HCT116 (cell line): ENCODE data around the gene STK38L. TPM values are rescaled to one million over a fixed set of nuclear protein-coding genes. Genes with fewer than 3 reads are reported as not detected.

Experiments
- ATAC-seq: fragments of 200-7000 bp; cut with Tn5 transposase; 2 replicates; pipeline ENCODE4 v1.9.1; 2020; ENCODE audit warnings: mild to moderate bottlenecking, moderate library complexity
- BruUV-seq: library from RNA; stranded (reverse); fragments of 400-500 nt; replicated peaks from 2 replicates; lab custom pipeline; 2021; lab: Mats Ljungman, UMichigan
- CTCF ChIA-PET: fragments of 300-600 bp; sonication (Branson Sonifier 250); formaldehyde crosslinking; loops from one replicate; lab custom pipeline; 2021; ENCODE audit warnings: antibody characterized with exemption; lab: Charles Lee
- POLR2A ChIA-PET: fragments of 300-600, 350-600 bp; sonication (Branson Sonifier 250); formaldehyde crosslinking; loops from one replicate; lab custom pipeline; 2021; ENCODE audit warnings: antibody characterized with exemption; lab: Charles Lee
- RAD21 ChIA-PET, 2 experiments: fragments of 300-600 bp; sonication (Branson Sonifier 250); formaldehyde crosslinking; loops; one replicate each; lab custom pipeline; 2023; ENCODE audit warnings: low total read pairs in 2 of 2; ENCODE audit not compliant: uncharacterized antibody in 2 of 2, unreplicated experiment in 2 of 2, low non-redundant PET in 1 of 2; lab: Charles Lee
- DNase-seq: peaks from one replicate; pipeline ENCODE4 v3.0.0-alpha.2; 2010; ENCODE audit warnings: low read depth, low spot score
- H2AFZ ChIP-seq: fragments of 200-600 bp; shearing (Covaris generic), sonication (generic); 2 replicates; pipeline ENCODE4 v1.6.1; 2017; ENCODE audit warnings: low read depth, mixed run types, mixed read lengths, antibody characterized with exemption, low read length; ENCODE audit not compliant: poor library complexity, severe bottlenecking
- H3K27ac ChIP-seq: 2 replicates; pipeline ENCODE4 v1.5.1; 2012; ENCODE audit warnings: low read depth, low read length
- H3K27me3 ChIP-seq: fragments of 200-600 bp; sonication (generic); 2 replicates; pipeline ENCODE4 v1.6.1; 2016; ENCODE audit warnings: mixed run types, low read length, mixed read lengths; ENCODE audit not compliant: insufficient read depth
- H3K36me3 ChIP-seq, 2 experiments: fragments of 200-500 bp in 1 of 2; fragments of 200-600 bp in 1 of 2; sonication (Bioruptor generic) in 1 of 2; sonication (generic) in 1 of 2; 2 replicates each; pipeline versions ENCODE4 v1.5.1 to v1.6.1; 2014 to 2016; ENCODE audit warnings: low read length in 2 of 2, inconsistent platforms in 1 of 2, mixed read lengths in 1 of 2, mixed run types in 1 of 2; ENCODE audit not compliant: insufficient read depth in 2 of 2, control insufficient read depth in 1 of 2
- H3K4me1 ChIP-seq, 2 experiments: fragments of 200-600 bp in 1 of 2; sonication (generic) in 1 of 2; 2 replicates each; pipeline versions ENCODE4 v1.5.1 to v1.6.1; 2012 to 2017; ENCODE audit warnings: low read length in 2 of 2, inconsistent platforms in 1 of 2, mild to moderate bottlenecking in 1 of 2, mixed read lengths in 1 of 2, mixed run types in 1 of 2, moderate library complexity in 1 of 2; ENCODE audit not compliant: insufficient read depth in 2 of 2, control insufficient read depth in 1 of 2
- H3K4me2 ChIP-seq: fragments of 200-600 bp; sonication (generic); 2 replicates; pipeline ENCODE4 v1.6.1; 2017; ENCODE audit warnings: mixed run types, low read length, mixed read lengths
- H3K4me3 ChIP-seq, 2 experiments: fragments of 200-600 bp in 1 of 2; sonication (generic) in 1 of 2; replicated peaks in 1 of 2; 2 replicates each; pipeline ENCODE4 v1.5.1; 2011 to 2016; ENCODE audit warnings: low read length in 2 of 2, control low read depth in 1 of 2, low read depth in 1 of 2, mild to moderate bottlenecking in 1 of 2, mixed read lengths in 1 of 2, mixed run types in 1 of 2
- H3K79me2 ChIP-seq: fragments of 200-600 bp; sonication (generic); 2 replicates; pipeline ENCODE4 v1.6.1; 2017; ENCODE audit warnings: mild to moderate bottlenecking, mixed run types, low read length, moderate library complexity, mixed read lengths; ENCODE audit not compliant: insufficient read depth
- H3K9ac ChIP-seq: fragments of 200-600 bp; sonication (generic); 2 replicates; pipeline ENCODE4 v1.6.1; 2016; ENCODE audit warnings: low read length, mixed read lengths
- H3K9me2 ChIP-seq: fragments of 200-600 bp; sonication (generic), shearing (Covaris generic); 2 replicates; pipeline ENCODE4 v1.6.1; 2017; ENCODE audit warnings: mixed run types, mild to moderate bottlenecking, moderate library complexity; ENCODE audit not compliant: insufficient read depth
- H3K9me3 ChIP-seq, 2 experiments: fragments of 200-500 bp in 1 of 2; fragments of 200-600 bp in 1 of 2; sonication (Bioruptor generic) in 1 of 2; sonication (generic) in 1 of 2; 2 replicates each; pipeline ENCODE4 v1.6.1; 2014 to 2017; ENCODE audit warnings: low read length in 2 of 2, mixed read lengths in 2 of 2, inconsistent platforms in 1 of 2, low read depth in 1 of 2, mild to moderate bottlenecking in 1 of 2, mixed run types in 1 of 2, moderate library complexity in 1 of 2; ENCODE audit not compliant: control insufficient read depth in 1 of 2, insufficient read depth in 1 of 2
- H4K20me1 ChIP-seq: fragments of 200-600 bp; sonication (generic), shearing (Covaris generic); 2 replicates; pipeline ENCODE4 v1.6.1; 2017; ENCODE audit warnings: mixed run types, mild to moderate bottlenecking, moderate library complexity; ENCODE audit not compliant: insufficient read depth
- CBX3 ChIP-seq: IDR thresholded peaks from 2 replicates; pipeline ENCODE4 v1.6.1; 2012; ENCODE audit warnings: low read depth
- CEBPB ChIP-seq: IDR thresholded peaks from 2 replicates; pipeline ENCODE4 v1.6.1; 2012; ENCODE audit warnings: low read depth
- EGR1 ChIP-seq: IDR thresholded peaks from 2 replicates; pipeline ENCODE4 v1.6.1; 2012; ENCODE audit warnings: low read depth
- EZH2 ChIP-seq: fragments of 200-600 bp; sonication (generic); IDR thresholded peaks from 2 replicates; pipeline ENCODE4 v1.6.1; 2017; ENCODE audit warnings: antibody characterized with exemption, mixed run types
- EZH2phosphoT487 ChIP-seq: fragments of 200-600 bp; IDR thresholded peaks from 2 replicates; pipeline ENCODE4 v1.6.1; 2018; ENCODE audit warnings: antibody characterized with exemption, borderline replicate concordance
- FOSL1 ChIP-seq: IDR thresholded peaks from 2 replicates; pipeline ENCODE4 v1.6.1; 2012; ENCODE audit warnings: low read depth
- JUND ChIP-seq: IDR thresholded peaks from 2 replicates; pipeline ENCODE4 v1.6.1; 2012
- POLR2A ChIP-seq: IDR thresholded peaks from 2 replicates; pipeline ENCODE4 v1.7.0; 2011; ENCODE audit warnings: borderline replicate concordance; ENCODE audit not compliant: insufficient read depth, insufficient read length; ENCODE audit errors: extremely low read depth
- POLR2AphosphoS5 ChIP-seq: IDR thresholded peaks from 2 replicates; pipeline ENCODE4 v1.6.1; 2011; ENCODE audit warnings: mild to moderate bottlenecking, low read depth, low read length, moderate library complexity
- SIN3A ChIP-seq: IDR thresholded peaks from 2 replicates; pipeline ENCODE4 v1.6.1; 2012; ENCODE audit warnings: low read depth
- SP1 ChIP-seq: IDR thresholded peaks from 2 replicates; pipeline ENCODE4 v1.6.1; 2012; ENCODE audit warnings: low read depth
- SRF ChIP-seq: IDR thresholded peaks from 2 replicates; pipeline ENCODE4 v1.6.1; 2012; ENCODE audit warnings: low read depth
- YY1 ChIP-seq: IDR thresholded peaks from 2 replicates; pipeline ENCODE4 v1.6.1; 2011; ENCODE audit warnings: low read length, low read depth, moderate library complexity, mild to moderate bottlenecking; ENCODE audit not compliant: insufficient replicate concordance; ENCODE audit errors: extremely low read depth
- ZNF274 ChIP-seq: fragments of 200-500 bp; sonication (Bioruptor generic); IDR thresholded peaks from 2 replicates; pipeline ENCODE4 v1.6.1; 2014; ENCODE audit warnings: mild to moderate bottlenecking, low read depth, low read length, inconsistent platforms
- intact Hi-C: fragments of 100-400 bp; cut with micrococcal nuclease; formaldehyde crosslinking; loops from 2 replicates; pipeline ENCODE4 v1.10.0; 2022
- total RNA-seq: library from RNA; stranded (reverse); gene quantifications from one replicate; pipeline ENCODE4 v1.2.1, GENCODE V29; 2021; ENCODE audit not compliant: unreplicated experiment
- TF ChIP-seq, protein P1 (sequence below): IDR thresholded peaks from 2 replicates; pipeline ENCODE4 v1.6.1; 2012; ENCODE audit warnings: low read depth
- TF ChIP-seq, protein P2 (sequence below): IDR thresholded peaks from 2 replicates; pipeline ENCODE4 v1.6.1; 2012
- TF ChIP-seq, protein P3 (sequence below): IDR thresholded peaks from 2 replicates; pipeline ENCODE4 v1.6.1; 2011; ENCODE audit warnings: mild to moderate bottlenecking, low read length, moderate library complexity; ENCODE audit not compliant: insufficient replicate concordance; ENCODE audit errors: extremely low read depth
- TF ChIP-seq, protein P4 (sequence below), 3 experiments: fragments of 200-600 bp in 1 of 3; sonication (generic) in 1 of 3; IDR thresholded peaks in 2 of 3; conservative IDR thresholded peaks in 1 of 3; 2 replicates each; pipeline ENCODE4 v1.5.1; 2012 to 2017; ENCODE audit warnings: low read depth in 2 of 3, low read length in 2 of 3, antibody characterized with exemption in 1 of 3, borderline replicate concordance in 1 of 3, control low read depth in 1 of 3, mild to moderate bottlenecking in 1 of 3, mixed read lengths in 1 of 3, mixed run types in 1 of 3, moderate library complexity in 1 of 3; ENCODE audit not compliant: insufficient read depth in 1 of 3
- TF ChIP-seq, protein P5 (sequence below): IDR thresholded peaks from 2 replicates; pipeline ENCODE4 v1.6.1; 2012

STK38L gene
- total RNA-seq, 1 experiment from 2014 or later: 23.9 TPM

DNA sequence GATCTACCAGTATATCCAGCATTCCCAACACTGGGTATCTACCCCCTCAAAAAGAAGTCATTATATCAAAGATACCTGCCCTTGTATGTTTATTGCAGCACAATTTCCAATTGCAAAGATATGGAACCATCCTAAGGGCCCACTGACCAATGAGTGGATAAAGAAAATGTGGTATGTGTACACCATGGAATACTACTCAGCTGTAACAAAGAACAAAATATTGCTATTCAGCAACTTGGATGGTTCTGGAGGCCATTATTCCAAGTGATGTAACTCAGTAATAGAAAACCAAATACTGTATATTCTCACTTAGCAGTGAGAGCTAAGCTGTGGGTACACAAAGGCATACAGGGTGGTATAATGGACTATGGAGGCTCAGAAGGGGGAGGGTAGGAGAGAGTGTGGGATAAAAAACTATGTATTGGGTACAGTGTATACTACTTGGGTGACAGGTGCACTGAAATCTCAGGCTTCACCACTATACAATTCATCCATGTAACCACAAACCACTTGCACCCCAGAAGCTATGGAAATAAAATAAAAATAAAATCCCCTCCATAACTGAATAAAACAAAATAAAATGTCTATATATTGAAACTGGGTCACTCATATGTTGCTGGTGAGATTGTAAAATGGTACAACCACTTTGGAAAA is 34.7 kb upstream of the STK38L start:
- Histone ChIP-seq H3K79me2 (no peaks in the 10 kb centered on the region), H3K27ac (no peak overlapping the region), H3K9me3 (no peaks in the 10 kb centered on the region), H3K9ac (no peak overlapping the region), H3K9me2 (no peaks in the 10 kb centered on the region), H2AFZ (no peak overlapping the region), H4K20me1 (no peaks in the 10 kb centered on the region), H3K36me3 (no peaks in the 10 kb centered on the region), H3K4me3 (no peak overlapping the region), H3K4me1 (no peaks in the 10 kb centered on the region), H3K4me2 (no peak overlapping the region), H3K27me3 (no peaks in the 10 kb centered on the region)
- TF ChIP-seq POLR2AphosphoS5: no peak
- TF ChIP-seq SRF: no peak
- TF ChIP-seq POLR2A: no peak
- no peak for TF ChIP-seq YY1
- TF ChIP-seq JUND: no peak
- TF ChIP-seq, protein P1, sequence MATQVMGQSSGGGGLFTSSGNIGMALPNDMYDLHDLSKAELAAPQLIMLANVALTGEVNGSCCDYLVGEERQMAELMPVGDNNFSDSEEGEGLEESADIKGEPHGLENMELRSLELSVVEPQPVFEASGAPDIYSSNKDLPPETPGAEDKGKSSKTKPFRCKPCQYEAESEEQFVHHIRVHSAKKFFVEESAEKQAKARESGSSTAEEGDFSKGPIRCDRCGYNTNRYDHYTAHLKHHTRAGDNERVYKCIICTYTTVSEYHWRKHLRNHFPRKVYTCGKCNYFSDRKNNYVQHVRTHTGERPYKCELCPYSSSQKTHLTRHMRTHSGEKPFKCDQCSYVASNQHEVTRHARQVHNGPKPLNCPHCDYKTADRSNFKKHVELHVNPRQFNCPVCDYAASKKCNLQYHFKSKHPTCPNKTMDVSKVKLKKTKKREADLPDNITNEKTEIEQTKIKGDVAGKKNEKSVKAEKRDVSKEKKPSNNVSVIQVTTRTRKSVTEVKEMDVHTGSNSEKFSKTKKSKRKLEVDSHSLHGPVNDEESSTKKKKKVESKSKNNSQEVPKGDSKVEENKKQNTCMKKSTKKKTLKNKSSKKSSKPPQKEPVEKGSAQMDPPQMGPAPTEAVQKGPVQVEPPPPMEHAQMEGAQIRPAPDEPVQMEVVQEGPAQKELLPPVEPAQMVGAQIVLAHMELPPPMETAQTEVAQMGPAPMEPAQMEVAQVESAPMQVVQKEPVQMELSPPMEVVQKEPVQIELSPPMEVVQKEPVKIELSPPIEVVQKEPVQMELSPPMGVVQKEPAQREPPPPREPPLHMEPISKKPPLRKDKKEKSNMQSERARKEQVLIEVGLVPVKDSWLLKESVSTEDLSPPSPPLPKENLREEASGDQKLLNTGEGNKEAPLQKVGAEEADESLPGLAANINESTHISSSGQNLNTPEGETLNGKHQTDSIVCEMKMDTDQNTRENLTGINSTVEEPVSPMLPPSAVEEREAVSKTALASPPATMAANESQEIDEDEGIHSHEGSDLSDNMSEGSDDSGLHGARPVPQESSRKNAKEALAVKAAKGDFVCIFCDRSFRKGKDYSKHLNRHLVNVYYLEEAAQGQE: no peak
- TF ChIP-seq, protein P2, sequence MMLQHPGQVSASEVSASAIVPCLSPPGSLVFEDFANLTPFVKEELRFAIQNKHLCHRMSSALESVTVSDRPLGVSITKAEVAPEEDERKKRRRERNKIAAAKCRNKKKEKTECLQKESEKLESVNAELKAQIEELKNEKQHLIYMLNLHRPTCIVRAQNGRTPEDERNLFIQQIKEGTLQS: no peak
- TF ChIP-seq SIN3A: no peak
- TF ChIP-seq EZH2phosphoT487: no peak
- TF ChIP-seq EZH2: no peak
- no peak for TF ChIP-seq EGR1
- TF ChIP-seq, protein P3, sequence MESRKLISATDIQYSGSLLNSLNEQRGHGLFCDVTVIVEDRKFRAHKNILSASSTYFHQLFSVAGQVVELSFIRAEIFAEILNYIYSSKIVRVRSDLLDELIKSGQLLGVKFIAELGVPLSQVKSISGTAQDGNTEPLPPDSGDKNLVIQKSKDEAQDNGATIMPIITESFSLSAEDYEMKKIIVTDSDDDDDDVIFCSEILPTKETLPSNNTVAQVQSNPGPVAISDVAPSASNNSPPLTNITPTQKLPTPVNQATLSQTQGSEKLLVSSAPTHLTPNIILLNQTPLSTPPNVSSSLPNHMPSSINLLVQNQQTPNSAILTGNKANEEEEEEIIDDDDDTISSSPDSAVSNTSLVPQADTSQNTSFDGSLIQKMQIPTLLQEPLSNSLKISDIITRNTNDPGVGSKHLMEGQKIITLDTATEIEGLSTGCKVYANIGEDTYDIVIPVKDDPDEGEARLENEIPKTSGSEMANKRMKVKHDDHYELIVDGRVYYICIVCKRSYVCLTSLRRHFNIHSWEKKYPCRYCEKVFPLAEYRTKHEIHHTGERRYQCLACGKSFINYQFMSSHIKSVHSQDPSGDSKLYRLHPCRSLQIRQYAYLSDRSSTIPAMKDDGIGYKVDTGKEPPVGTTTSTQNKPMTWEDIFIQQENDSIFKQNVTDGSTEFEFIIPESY: no peak
- TF ChIP-seq, protein P4, sequence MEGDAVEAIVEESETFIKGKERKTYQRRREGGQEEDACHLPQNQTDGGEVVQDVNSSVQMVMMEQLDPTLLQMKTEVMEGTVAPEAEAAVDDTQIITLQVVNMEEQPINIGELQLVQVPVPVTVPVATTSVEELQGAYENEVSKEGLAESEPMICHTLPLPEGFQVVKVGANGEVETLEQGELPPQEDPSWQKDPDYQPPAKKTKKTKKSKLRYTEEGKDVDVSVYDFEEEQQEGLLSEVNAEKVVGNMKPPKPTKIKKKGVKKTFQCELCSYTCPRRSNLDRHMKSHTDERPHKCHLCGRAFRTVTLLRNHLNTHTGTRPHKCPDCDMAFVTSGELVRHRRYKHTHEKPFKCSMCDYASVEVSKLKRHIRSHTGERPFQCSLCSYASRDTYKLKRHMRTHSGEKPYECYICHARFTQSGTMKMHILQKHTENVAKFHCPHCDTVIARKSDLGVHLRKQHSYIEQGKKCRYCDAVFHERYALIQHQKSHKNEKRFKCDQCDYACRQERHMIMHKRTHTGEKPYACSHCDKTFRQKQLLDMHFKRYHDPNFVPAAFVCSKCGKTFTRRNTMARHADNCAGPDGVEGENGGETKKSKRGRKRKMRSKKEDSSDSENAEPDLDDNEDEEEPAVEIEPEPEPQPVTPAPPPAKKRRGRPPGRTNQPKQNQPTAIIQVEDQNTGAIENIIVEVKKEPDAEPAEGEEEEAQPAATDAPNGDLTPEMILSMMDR (IDR thresholded peaks at IDR 0.05 in 2 of 3, conservative IDR thresholded peaks at IDR 0.05 in 1 of 3; ENCODE audit: borderline replicate concordance in 1 of 3, insufficient read depth in 1 of 3, low read depth in 2 of 3, low read length in 2 of 3): no peak
- TF ChIP-seq SP1: no peak
- no peak for TF ChIP-seq CBX3
- no peak for TF ChIP-seq CEBPB
- TF ChIP-seq FOSL1: no peak
- no peak for TF ChIP-seq ZNF274
- TF ChIP-seq, protein P5, sequence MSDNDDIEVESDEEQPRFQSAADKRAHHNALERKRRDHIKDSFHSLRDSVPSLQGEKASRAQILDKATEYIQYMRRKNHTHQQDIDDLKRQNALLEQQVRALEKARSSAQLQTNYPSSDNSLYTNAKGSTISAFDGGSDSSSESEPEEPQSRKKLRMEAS: no peak
- DNase-seq (no peak), ATAC-seq (no peak)
- intact Hi-C loops: no loop called here
- no TSS peak for BruUV-seq
- RAD21 ChIA-PET: no interaction called here
- CTCF ChIA-PET: no interaction called here
- POLR2A ChIA-PET: no interaction called here
